Stimulated activated CD4-positive, alpha-beta T cell treated with anti-CD3 and anti-CD28 coated beads, Interleukin-4, amount 100 ng/mL, for 4 hours (primary cell): Measurements from ENCODE around the gene PCDH9.

Experiments used
- DNase-seq, 2 experiments: peaks; one replicate each; pipeline ENCODE4 v3.0.0-alpha.2; 2020

PCDH9 gene

DNA sequence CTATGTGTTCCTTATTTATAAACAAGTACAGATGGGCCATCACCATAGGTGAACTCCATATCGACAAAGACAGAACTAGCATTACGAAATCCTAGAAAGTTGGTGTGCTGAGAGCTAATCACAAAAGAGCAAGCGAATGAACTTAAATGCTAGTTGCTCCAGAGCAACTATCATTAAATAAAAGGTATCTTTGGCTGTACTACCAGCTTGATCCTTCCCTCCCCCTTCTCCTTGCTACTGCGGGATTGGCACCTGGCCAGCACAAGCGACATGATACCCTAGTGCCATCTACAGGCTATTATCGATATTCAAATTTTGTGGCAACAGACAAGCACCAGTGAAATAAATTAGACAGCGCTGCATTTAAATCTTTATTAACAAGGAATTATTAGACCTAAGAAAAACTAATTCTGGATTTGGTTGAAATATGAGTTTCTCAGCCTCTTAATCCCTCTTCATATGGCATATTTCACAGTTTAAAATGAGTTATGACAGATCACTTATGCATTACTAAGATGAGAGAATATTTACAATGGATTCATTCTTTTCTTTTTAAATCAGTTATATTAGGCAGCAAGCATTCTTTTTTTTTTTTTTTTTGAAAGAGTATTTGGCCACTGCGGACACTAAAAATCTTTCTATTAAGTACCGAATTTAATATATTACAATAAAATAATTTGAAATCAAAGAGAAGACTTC, 5.8 kb downstream of the PCDH9 start:
- peak; percentile 20 to 44 for DNase-seq

GRCh38 chr13:67223742-67224141, 6.4 kb downstream of the PCDH9 start:
- no peak for DNase-seq

DNA sequence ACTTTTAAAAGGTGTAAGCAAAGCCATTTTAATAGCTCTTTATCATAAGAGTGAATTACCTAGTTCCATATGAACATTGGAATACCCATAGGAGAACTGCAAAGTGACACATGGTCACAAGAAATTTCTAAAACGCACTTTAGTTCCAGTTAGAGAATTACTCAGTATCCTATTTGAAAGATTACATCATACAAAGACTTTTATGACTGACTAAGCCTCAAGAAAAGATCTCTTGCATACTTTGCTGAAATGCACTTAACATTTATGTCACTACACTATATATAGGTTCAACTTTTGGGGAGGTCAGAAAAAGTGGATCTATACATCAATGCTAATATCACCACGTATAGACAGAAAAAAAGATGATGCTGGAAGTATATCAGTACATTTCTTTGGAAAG, 7.1 kb downstream of the PCDH9 start:
- DNase-seq = no peak

GRCh38 chr13:67221630-67222226, 8.4 kb downstream of the PCDH9 start:
- DNase-seq = no peak

GRCh38 chr13:67219113-67219512, 11.0 kb downstream of the PCDH9 start:
- DNase-seq = no peak

DNA sequence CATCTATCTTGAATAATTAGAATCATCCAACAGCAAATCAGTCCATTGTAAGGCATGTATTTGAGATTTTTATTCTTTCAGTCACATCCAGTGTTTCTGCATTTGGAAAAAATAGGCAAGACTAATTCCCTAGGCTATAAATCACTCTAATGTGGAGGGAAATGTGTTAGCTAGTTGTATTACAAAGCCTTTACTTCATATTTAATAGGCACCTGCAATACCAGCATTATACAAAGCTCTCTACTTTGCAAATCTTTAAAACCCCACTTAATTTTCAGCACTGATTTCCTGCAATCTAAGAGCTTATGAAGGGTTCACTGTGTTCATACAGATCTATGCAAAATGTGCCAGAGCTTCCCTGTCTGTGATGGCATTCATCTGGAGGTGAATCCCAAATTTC, 12.3 kb downstream of the PCDH9 start:
- DNase-seq = no peak

- DNase-seq = no peak
Observed at GRCh38 chr13:67216864-67217263, 13.3 kb downstream of the PCDH9 start.

DNA sequence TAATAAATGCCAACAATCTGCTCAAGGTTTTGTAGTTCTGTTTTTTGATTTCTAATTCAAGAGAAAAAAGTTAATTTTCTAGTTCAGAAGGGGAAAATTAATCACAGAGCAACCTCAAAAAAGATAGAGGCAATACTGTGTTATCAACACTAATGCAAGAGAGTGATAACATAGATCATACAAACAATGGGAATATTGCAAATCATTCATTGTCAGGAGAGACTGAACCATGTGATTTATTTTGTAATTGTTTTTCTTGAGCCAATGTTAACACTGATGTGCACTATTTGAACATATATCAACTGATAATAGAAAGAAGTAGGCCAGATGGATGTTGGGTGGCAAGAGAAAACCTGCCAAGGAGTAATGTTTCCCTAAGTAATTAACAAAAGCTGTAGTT, 19.9 kb downstream of the PCDH9 start:
- no peak for DNase-seq

DNA sequence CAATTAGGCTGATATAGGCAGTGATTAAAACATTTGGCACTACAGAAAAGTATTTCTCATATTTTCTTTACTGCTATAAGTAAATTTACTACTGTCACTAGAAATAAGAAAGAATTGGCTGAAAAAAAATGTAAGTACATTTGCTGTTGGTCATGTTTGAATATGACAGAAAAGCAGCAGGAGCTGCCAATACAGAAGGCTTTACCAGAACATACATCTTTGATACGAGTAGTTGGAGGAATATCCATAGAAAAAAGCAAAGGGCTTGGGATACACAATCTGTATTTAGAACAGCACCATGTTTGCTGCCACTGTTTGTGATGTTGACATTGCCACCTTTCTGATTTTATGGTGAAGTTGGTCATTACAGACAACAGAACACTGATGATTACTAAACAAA, 21.6 kb downstream of the PCDH9 start:
- DNase-seq = no peak

GRCh38 chr13:67204764-67205163, 25.4 kb downstream of the PCDH9 start:
- DNase-seq = no peak

DNA sequence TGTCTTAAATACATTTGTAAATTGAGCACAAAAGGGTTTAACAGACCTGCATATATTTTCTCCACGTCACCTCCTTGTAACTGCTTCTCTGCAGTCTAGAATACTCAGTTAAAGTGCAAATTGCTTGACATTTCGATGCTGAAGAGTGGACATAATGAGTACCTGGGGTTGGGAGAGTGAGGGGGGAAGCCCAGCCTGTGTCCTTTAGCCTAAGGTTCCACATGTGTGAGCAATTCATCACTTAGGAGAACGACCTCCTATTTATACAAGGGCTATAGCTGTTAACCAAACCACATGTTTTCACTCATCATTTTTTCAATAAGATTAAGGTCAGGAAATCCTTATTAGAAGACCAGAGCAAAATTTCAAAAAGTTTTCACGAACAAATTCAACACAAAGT, 29.5 kb downstream of the PCDH9 start:
- no peak for DNase-seq

DNA sequence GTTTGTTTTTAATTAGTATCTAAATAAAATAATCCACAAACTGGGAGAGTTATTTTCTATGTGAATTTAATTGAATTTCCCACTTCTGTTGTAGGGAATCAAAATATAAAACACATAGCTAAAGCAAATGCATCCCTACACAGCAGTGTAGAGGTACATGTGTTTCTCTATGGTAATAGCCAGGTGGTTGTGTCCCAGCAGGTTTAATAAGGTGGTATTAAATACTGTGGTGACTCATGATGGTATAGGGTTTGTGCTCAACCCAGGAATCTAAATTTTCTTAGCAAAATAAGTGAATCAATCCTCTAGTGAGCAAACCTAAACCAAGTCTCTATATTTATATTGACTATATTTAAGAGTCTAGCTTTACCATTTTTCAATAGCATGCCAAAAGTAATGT, 30.0 kb downstream of the PCDH9 start:
- DNase-seq = no peak

- DNase-seq = no peak
Observed at GRCh38 chr13:67197704-67198103, 32.4 kb downstream of the PCDH9 start.

- no peak for DNase-seq
Observed at GRCh38 chr13:67193979-67194378, 36.2 kb downstream of the PCDH9 start.

DNA sequence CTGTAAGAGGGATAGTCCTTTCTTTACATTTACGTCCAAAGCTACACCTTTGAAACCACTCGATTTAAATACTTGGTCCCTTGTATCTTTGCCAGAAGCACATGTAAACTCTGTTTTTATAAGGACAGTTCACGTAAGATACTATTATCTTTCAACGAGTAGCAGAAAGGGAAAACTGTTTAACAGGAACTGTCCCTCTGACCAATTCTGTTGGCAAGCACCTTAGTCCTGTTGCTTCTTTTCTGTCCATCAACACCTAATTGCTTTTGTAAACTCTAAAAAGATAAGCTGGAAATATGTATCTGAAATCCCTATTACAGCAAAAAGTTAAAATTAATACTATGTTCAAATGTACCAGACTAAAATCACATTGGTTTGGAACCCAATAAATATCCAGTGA, 37.4 kb downstream of the PCDH9 start:
- DNase-seq = no peak

DNA sequence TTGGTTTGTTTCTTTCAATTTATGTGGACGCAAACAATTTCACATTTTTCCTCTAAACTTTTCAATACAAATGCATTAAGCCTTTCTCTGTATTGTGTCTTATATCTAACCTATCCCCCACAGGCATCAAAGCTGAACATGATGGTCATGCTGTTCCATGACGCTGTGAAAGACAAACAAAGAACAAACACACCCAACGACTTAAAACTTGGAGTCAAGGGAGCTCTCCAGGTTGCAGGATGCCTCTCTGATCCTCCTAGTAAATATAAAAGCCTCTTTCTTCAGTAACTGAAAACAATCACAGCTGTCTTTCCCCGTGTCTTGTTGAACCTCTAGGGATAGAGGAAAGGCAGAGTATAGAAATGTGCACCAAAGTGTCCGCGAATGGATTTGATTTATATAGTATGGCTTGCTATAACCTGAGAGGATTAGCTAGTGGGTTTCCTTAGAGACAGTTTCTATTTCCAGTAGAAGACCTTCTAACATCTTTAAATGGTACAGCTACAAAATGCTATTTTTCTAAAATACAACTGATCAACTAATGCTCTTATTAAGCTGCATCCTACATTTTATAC, 43.1 kb downstream of the PCDH9 start:
- DNase-seq = no peak

DNA sequence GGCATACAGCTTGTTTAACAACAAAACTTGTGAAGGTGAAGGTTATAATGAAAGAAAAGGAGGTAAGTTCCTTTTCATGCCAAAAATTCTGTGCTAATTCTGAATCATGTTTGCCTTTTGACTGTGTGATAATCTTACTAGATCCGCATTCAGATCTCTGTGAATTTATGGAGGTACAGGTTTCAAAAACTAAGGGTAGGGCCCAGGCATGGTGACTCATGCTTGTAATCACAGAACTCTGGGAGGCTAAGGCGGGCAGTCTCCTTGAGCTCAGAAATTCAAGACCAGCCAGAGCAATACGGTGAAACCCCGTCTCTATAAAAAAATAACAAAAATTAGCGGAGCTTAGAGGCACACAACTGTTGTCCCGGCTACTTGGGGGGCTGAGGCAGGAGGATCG, 45.9 kb downstream of the PCDH9 start:
- DNase-seq = no peak

GRCh38 chr13:67183151-67183550, 47.0 kb downstream of the PCDH9 start:
- DNase-seq = no peak

DNA sequence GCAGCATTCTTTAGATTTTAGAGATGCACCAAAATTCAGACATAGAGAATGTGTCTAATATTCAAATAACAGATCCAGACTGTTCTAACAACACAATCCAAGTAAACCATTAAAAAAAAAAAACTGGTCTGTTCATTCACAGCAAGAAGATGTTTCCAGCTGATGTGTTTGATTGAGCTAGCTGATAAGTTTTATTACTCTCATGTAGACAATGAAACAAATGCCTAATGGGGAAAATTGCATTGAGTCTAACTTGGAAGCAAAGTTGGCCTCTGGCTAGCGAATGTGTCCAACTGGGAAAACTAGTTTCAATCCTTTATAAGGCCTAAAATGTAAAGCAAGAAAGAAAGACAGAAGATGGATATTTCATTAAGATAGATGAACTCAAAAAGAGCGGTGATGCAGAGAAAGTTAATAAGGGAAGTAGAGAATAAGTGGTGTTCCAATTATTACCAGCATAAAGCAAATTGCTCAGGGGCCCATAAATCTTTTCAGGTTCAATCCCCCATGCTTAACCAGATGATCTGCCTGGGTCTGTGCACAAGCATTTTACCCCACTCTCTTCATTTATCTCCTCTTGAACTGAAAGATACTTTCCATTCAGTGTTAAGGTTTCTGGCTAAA, 54.2 kb downstream of the PCDH9 start:
- DNase-seq = no peak

- DNase-seq = no peak
Observed at GRCh38 chr13:67168384-67168783, 61.8 kb downstream of the PCDH9 start.

DNA sequence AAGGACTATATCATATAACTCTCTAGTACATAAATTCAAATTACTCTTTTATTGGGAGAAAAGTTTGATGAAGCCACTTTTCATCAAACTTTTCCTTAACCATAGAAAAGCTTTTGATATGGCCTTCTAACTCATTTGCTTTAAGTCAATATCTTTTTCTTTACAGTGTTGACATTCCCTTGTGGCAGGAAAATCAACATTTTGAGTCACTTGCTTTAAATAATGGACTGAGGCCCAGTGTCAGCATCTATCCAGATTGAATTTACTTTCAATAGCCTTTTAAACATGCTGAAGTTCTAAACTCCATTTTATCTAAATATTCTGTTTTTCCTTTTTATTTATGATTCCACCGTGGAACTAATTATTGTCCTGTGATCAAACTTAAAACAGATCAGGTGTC, 62.7 kb downstream of the PCDH9 start:
- no peak for DNase-seq

GRCh38 chr13:67161176-67161575, 69.0 kb downstream of the PCDH9 start:
- DNase-seq = no peak

DNA sequence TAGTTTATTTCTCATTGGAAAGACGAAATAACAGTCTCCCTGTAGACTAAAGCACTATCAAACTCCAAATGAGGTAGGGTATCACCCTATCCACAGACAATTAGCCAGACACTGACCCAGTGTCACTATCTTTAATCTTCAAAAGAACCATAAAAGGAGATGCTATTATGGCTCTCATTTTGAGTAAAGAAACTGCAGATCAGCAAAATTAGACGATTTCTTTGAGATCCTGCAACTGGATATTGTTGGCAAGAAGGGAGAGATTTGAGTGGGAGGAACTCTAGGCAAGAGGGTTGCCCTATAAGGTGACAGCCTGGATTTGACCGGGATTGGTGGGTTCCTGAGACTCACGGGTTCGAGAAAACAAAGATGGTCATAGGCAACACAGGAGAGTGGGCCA, 71.2 kb downstream of the PCDH9 start:
- DNase-seq = no peak

DNA sequence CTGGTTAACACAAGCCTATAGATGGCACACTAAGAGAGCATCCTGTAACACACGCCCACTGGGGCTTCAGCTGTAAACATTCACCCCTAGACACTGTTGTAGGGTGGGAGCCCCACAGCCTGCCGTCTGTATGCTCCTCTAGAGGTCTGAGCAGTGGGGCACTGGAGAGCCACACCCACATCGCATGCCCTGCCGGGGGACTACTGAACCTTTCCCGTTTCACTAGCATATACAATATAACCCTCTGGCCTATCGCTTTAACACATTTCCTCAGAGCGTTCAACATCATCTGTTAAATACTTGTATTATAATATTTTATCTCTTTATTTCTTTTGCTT, 73.4 kb downstream of the PCDH9 start:
- DNase-seq = no peak
